HEK293 (cell line): Measurements from ENCODE around the gene CTCF.
"Not testable (repeated sequence)": the region's sequence is repeated elsewhere in the genome, so short reads cannot be mapped to it uniquely, and the experiment has no call there.

ENCODE experiments used
- CTCF ChIA-PET: fragments of 350-600 bp; formaldehyde crosslinking; extraction: SDS; loops from one replicate; lab custom pipeline; 2021; ENCODE audit warnings: antibody characterized with exemption; lab: Yijun Ruan, JAX
- POLR2A ChIA-PET: fragments of 300-600 bp; formaldehyde crosslinking; extraction: SDS; loops from one replicate; lab custom pipeline; 2020; ENCODE audit warnings: antibody characterized with exemption, inconsistent platforms; lab: Yijun Ruan, JAX
- H3K27ac ChIP-seq: fragments of 200-500 bp; sonication (Bioruptor generic); 2 replicates; pipeline ENCODE4 v1.5.1; 2014; ENCODE audit warnings: low read depth, low read length, control low read depth, inconsistent platforms; ENCODE audit errors: extremely low read depth
- H3K36me3 ChIP-seq, 2 experiments: fragments of 200-500 bp in 1 of 2; sonication (Bioruptor generic) in 1 of 2; 1 replicate in 1 of 2; 2 replicates in 1 of 2; pipeline ENCODE4 v1.5.1; 2014 to 2017; ENCODE audit warnings: inconsistent platforms in 2 of 2, low read length in 2 of 2; ENCODE audit not compliant: control insufficient read depth in 2 of 2, insufficient read depth in 1 of 2
- H3K4me1 ChIP-seq: fragments of 200-500 bp; sonication (Bioruptor generic); 2 replicates; pipeline ENCODE4 v1.5.1; 2014; ENCODE audit warnings: mild to moderate bottlenecking, low read length, inconsistent platforms; ENCODE audit not compliant: control insufficient read depth, insufficient read depth
- H3K4me3 ChIP-seq: 2 replicates; pipeline ENCODE4 v1.5.1; 2011; ENCODE audit warnings: low read depth, mild to moderate bottlenecking, control low read depth, low read length, moderate library complexity
- H3K9me3 ChIP-seq: fragments of 200-500 bp; sonication (Bioruptor generic); 2 replicates; pipeline ENCODE4 v1.5.1; 2014; ENCODE audit warnings: low read depth, low read length, inconsistent platforms; ENCODE audit not compliant: control insufficient read depth, insufficient read depth
- KLF9 ChIP-seq: fragments of 450-650 bp; formaldehyde crosslinking; IDR thresholded peaks from 2 replicates; pipeline ENCODE4 v1.5.1; 2016; ENCODE audit warnings: missing biosample characterization, missing genetic modification characterization, low read depth
- PRDM1 ChIP-seq: fragments of 450-650 bp; formaldehyde crosslinking; IDR thresholded peaks from 2 replicates; pipeline ENCODE4; 2016; ENCODE audit warnings: missing biosample characterization, missing genetic modification characterization
- SP7 ChIP-seq: fragments of 450-650 bp; formaldehyde crosslinking; IDR thresholded peaks from 2 replicates; pipeline ENCODE4 v1.5.1; 2016; ENCODE audit warnings: missing biosample characterization, missing genetic modification characterization
- ZBTB20 ChIP-seq: fragments of 450-650 bp; formaldehyde crosslinking; IDR thresholded peaks from 2 replicates; pipeline ENCODE4 v1.5.1; 2016; ENCODE audit warnings: missing biosample characterization, missing genetic modification characterization
- ZNF211 ChIP-seq: fragments of 450-650 bp; formaldehyde crosslinking; IDR thresholded peaks from 2 replicates; pipeline ENCODE4 v1.5.1; 2016; ENCODE audit warnings: low read depth, missing biosample characterization, missing genetic modification characterization
- ZNF341 ChIP-seq: fragments of 450-650 bp; formaldehyde crosslinking; IDR thresholded peaks from 2 replicates; pipeline ENCODE4; 2016; ENCODE audit warnings: low read depth, missing biosample characterization, missing genetic modification characterization
- ZNF394 ChIP-seq: fragments of 450-650 bp; formaldehyde crosslinking; IDR thresholded peaks from 2 replicates; pipeline ENCODE4 v1.5.1; 2016; ENCODE audit warnings: missing biosample characterization, missing genetic modification characterization, mild to moderate bottlenecking, moderate library complexity, borderline replicate concordance
- ZNF544 ChIP-seq: fragments of 450-650 bp; formaldehyde crosslinking; IDR thresholded peaks from 2 replicates; pipeline ENCODE4 v1.5.0; 2017; ENCODE audit warnings: missing biosample characterization, missing genetic modification characterization
- ZNF555 ChIP-seq: fragments of 450-650 bp; formaldehyde crosslinking; conservative IDR thresholded peaks from 2 replicates; pipeline ENCODE4 v1.5.1; 2017; ENCODE audit warnings: missing biosample characterization, mild to moderate bottlenecking, missing genetic modification characterization, inconsistent platforms
- ZNF561 ChIP-seq: fragments of 450-650 bp; IDR thresholded peaks from 2 replicates; pipeline ENCODE4 v1.5.1; 2018; ENCODE audit warnings: missing biosample characterization, missing genetic modification characterization, borderline replicate concordance
- ZNF768 ChIP-seq: fragments of 450-650 bp; formaldehyde crosslinking; IDR thresholded peaks from 2 replicates; pipeline ENCODE4 v1.5.1; 2018; ENCODE audit warnings: missing biosample characterization, mild to moderate bottlenecking, missing genetic modification characterization
- ZSCAN23 ChIP-seq: fragments of 450-650 bp; formaldehyde crosslinking; IDR thresholded peaks from 2 replicates; pipeline ENCODE4 v1.5.1; 2016; ENCODE audit warnings: missing biosample characterization, missing genetic modification characterization
- ZSCAN5A ChIP-seq: fragments of 450-650 bp; formaldehyde crosslinking; IDR thresholded peaks from 2 replicates; pipeline ENCODE4 v1.5.1; 2016; ENCODE audit warnings: missing biosample characterization, missing genetic modification characterization
- TF ChIP-seq, protein P1 (sequence below): fragments of 450-650 bp; formaldehyde crosslinking; IDR thresholded peaks from 2 replicates; pipeline ENCODE4 v1.5.1; 2017; ENCODE audit warnings: missing biosample characterization, missing genetic modification characterization

Gene CTCF

DNA sequence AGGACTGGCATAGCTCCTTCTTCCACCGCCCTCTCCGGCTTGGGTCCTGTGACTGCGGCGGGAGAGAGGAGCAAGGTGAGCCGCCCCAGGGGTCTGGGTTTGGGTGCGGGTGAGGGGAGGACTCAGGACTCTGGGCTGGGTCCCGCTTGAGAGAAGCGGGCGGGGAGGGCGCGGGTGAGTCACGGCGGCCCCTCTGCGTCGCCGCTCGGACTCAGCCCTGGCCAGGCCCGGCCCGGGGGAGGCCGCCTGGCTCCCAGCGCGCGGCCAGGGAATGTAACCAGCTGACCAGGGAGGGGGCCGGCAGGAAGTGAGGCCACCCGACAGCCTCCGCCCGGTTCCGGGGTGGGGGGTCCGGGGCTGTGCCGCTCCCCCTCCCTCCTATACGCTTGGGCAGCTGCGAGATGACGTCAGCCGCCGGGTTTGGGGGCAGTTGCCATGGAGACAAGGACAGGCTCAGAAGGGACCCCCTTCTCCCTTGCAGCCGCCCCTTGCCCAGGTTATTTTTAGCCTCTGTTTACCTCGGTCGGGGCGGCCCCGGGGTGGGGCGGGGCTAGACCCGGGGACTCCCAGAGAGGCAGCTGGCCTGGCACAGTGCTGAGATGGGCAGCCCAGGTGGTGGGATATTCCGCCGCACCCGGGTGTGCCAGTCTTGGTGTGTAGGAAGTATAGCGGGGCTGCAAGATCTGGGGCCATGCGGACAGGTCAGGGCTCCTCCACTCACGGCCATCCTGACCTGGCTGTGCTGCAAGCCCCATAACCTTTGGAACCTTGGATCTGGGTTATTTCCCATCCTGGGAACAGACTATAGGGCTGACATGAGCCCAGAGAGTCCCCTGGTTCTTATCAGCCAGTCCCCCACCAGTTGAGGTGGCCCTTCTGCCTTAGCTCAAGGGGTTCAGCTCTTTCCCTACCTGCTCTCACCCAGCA, 32.0 kb upstream of the CTCF start:
- Histone ChIP-seq H3K27ac (no peak overlapping the region; the same call in 1 of the 2 replicates), H3K4me1 (no peaks in the 10 kb centered on the region)
- TF ChIP-seq ZNF394 (tag by site-specific recombination), result no peak
- TF ChIP-seq ZNF561 (tag by site-specific recombination), result no peak
- no peak for TF ChIP-seq SP7 (tag by site-specific recombination)
- 0 out of 2 replicates have a peak, but pooled peaks have one; percentile 9 for TF ChIP-seq KLF9

DNA sequence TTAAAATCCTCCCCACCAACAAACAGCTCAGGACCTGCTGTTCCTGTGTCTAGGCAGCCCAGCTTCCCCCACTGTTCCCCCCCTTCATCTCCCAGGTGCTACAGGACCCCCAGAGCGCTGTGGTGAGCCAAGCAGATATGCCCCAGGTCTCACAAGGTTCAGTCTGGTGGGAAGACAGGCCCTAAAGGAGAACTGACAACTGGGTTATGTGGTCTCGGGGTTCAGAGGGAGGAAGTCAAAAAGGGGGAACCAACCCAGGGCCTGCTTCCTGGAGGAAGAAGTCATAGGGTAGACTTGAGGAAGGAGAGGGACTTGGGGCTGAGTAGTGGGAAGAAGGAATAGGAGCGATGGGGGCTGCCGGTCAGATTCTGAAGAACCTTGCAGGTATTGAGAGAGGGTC, 31.1 kb upstream of the CTCF start:
- Histone ChIP-seq H3K27ac (no peak overlapping the region), H3K4me1 (no peaks in the 10 kb centered on the region), H3K36me3 (peaks cover 0 to 3% of the 10 kb centered on the region in 2 experiments; a peak in 1 of 3 replicates), H3K4me3 (no peak overlapping the region), H3K9me3 (no peaks in the 10 kb centered on the region)
- POLR2A ChIA-PET, result interaction anchor here (2.0 kb wide), 1 partner anchor 10 kb away, joined by 10 read pairs; no protein-coding TSS in a partner anchor
- no peak for TF ChIP-seq ZSCAN5A (tag by site-specific recombination)
- TF ChIP-seq ZNF768, result no peak
- TF ChIP-seq, protein P1, sequence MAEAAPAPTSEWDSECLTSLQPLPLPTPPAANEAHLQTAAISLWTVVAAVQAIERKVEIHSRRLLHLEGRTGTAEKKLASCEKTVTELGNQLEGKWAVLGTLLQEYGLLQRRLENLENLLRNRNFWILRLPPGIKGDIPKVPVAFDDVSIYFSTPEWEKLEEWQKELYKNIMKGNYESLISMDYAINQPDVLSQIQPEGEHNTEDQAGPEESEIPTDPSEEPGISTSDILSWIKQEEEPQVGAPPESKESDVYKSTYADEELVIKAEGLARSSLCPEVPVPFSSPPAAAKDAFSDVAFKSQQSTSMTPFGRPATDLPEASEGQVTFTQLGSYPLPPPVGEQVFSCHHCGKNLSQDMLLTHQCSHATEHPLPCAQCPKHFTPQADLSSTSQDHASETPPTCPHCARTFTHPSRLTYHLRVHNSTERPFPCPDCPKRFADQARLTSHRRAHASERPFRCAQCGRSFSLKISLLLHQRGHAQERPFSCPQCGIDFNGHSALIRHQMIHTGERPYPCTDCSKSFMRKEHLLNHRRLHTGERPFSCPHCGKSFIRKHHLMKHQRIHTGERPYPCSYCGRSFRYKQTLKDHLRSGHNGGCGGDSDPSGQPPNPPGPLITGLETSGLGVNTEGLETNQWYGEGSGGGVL (tag by site-specific recombination), result peak; percentile 28; the same call in 1 of the 2 replicates
- TF ChIP-seq ZBTB20 (tag by site-specific recombination), result no peak
- peak; percentile 42; the same call in 1 of the 2 replicates for TF ChIP-seq ZNF341
- TF ChIP-seq ZSCAN23 (tag by site-specific recombination), result no peak
- TF ChIP-seq ZNF544, result no peak
- CTCF ChIA-PET, result interaction anchor here (0.5 to 5.6 kb wide), 6 partner anchors 8 to 42 kb away, joined by 3 to 62 read pairs (median 8); partner anchors contain the start of gene CTCF

More for the DNA sequence above, 32.0 kb upstream of the CTCF start:
- ChIA-PET CTCF (interaction anchor here (0.5 to 5.6 kb wide), 5 partner anchors 9 to 43 kb away, joined by 3 to 62 read pairs (median 4); no protein-coding TSS in a partner anchor), POLR2A (interaction anchor here (1.1 to 2.1 kb wide), 3 partner anchors 9 to 32 kb away, joined by 3 to 7 read pairs (median 4); partner anchors contain the start of gene CTCF)
- no peaks in the 10 kb centered on the region for H3K9me3 ChIP-seq
- H3K36me3 ChIP-seq, result peaks cover 0 to 3% of the 10 kb centered on the region in 2 experiments; a peak in 1 of 3 replicates
- H3K4me3 ChIP-seq, result peak overlapping the region; percentile 56

DNA sequence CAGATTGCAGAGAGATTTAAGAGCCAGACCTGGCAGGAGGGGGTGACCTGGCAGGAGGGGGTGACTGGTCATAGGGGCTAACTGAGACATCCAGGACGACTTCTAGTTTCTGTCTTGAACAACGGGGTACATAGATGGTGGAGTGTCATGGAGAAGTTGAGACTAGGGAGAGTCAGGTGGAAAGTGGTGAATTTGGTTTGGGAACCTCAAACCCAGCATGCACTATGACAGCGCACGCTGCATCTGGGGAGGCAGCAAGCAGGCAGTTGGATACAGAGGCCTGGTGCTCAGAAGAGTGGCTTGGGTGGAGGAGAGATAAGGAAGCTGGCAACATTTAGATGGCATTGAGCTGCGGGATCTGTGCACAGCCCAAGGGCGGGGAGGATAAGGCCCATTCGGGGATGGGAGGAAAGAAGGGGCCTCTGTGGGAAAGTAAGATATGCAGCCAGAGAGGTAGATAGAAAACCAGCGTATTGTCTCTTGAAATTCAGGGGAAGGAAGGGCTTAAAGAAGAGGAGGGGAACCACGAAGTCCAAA, 29.2 kb upstream of the CTCF start:
- no peak overlapping the region for H3K27ac ChIP-seq
- ChIA-PET CTCF (interaction anchor here (0.7 to 5.6 kb wide), 8 partner anchors 8 to 110 kb away, joined by 3 to 62 read pairs (median 4); no protein-coding TSS in a partner anchor), POLR2A (interaction anchor here (0.7 to 2.0 kb wide), 3 partner anchors 12 to 710 kb away, joined by 3 to 10 read pairs (median 3); partner anchors contain the start of gene ACD)
- no peaks in the 10 kb centered on the region for H3K4me1 ChIP-seq
- H3K36me3 ChIP-seq, result peaks cover 0 to 3% of the 10 kb centered on the region in 2 experiments; a peak in 1 of 3 replicates
- no peak for TF ChIP-seq ZNF555 (tag by site-specific recombination)
- peak; percentile 56; the same call in 1 of the 2 replicates for TF ChIP-seq PRDM1
- TF ChIP-seq ZNF211 (tag by site-specific recombination), result no peak
- H3K4me3 ChIP-seq, result no peak overlapping the region
- H3K9me3 ChIP-seq, result no peaks in the 10 kb centered on the region

- H3K9me3 ChIP-seq, H3K4me3 ChIP-seq, POLR2A ChIA-PET, H3K4me1 ChIP-seq, H3K27ac ChIP-seq, H3K36me3 ChIP-seq: not testable (repeated sequence)
- CTCF ChIA-PET, result interaction anchor here (0.7 to 5.6 kb wide), 4 partner anchors 10 to 56 kb away, joined by 3 to 62 read pairs (median 6); no protein-coding TSS in a partner anchor
Observed at GRCh38 chr16:67533987-67534386, 28.3 kb upstream of the CTCF start.
